Colonic mucosa (tissue), 4 donors: ENCODE results near the gene PMF1. TPM values are rescaled to one million over a fixed set of nuclear protein-coding genes. Genes with fewer than 3 reads are reported as not detected.

Experiments
- DNase-seq: peaks from one replicate; pipeline ENCODE4 v3.0.0-alpha.2; 2020
- H3K27ac ChIP-seq: fragments of 200-600 bp; one replicate; pipeline ENCODE4 v1.8.0; 2021
- H3K27me3 ChIP-seq: fragments of 200-600 bp; one replicate; pipeline ENCODE4 v1.8.0; 2021
- H3K36me3 ChIP-seq: fragments of 200-600 bp; one replicate; pipeline ENCODE4 v1.8.0; 2021
- H3K4me1 ChIP-seq: fragments of 200-600 bp; one replicate; pipeline ENCODE4 v1.8.0; 2021; ENCODE audit warnings: mild to moderate bottlenecking
- H3K4me3 ChIP-seq: fragments of 200-600 bp; one replicate; pipeline ENCODE4 v1.8.0; 2021
- H3K9ac ChIP-seq, 2 donors: one replicate each; pipeline ENCODE4 v1.7.0; 2013; ENCODE audit warnings: control low read depth in 2 of 2, low read depth in 2 of 2, low read length in 2 of 2
- H3K9me3 ChIP-seq: fragments of 200-600 bp; one replicate; pipeline ENCODE4 v1.8.0; 2021
- CTCF ChIP-seq: fragments of 200-600 bp; IDR thresholded peaks from one replicate; pipeline ENCODE4 v1.8.0; 2022; ENCODE audit warnings: antibody characterized with exemption, mild to moderate bottlenecking
- intact Hi-C: fragments of 100-400 bp; cut with DNase I; formaldehyde crosslinking; loops from one replicate; pipeline ENCODE4 v1.14.1; 2022
- total RNA-seq, 2 donors: library from RNA; stranded (reverse); fragmentation: NEBNext Ultra II Directional in 1 of 2; extraction: Animal tissue kit (Norgen Biotek cat#: 25700) in 1 of 2; gene quantifications; one replicate each; pipeline ENCODE4 v1.2.1, GENCODE V29; 2021
- donor health status: healthy.
- donor health status: DM: no; HTN: no; CAD: no.
- donor health status: DM: no; HTN: no; CAD: no.

Gene PMF1
- total RNA-seq, 2 donors from 2014 or later: 44.4 to 49.4 TPM

- intact Hi-C loops: no loop called here
- Histone ChIP-seq H3K9me3 (no peaks in the 10 kb centered on the region), H3K4me1 (no peaks in the 10 kb centered on the region), H3K4me3 (no peak overlapping the region), H3K27me3 (no peaks in the 10 kb centered on the region), H3K36me3 (peaks cover 5% of the 10 kb centered on the region), H3K27ac (no peak overlapping the region), H3K9ac (no peak overlapping the region)
- no peak for TF ChIP-seq CTCF
- no peak for DNase-seq
These were observed 16.4 kb upstream of the PMF1 start for GRCh38 chr1:156196445-156196844.

- intact Hi-C loops: no loop called here
- no peak for TF ChIP-seq CTCF
- DNase-seq: no peak
- no peak overlapping the region for H3K9ac ChIP-seq
- no peaks in the 10 kb centered on the region for H3K9me3 ChIP-seq
- H3K27me3 ChIP-seq: no peaks in the 10 kb centered on the region
- H3K4me3 ChIP-seq: no peak overlapping the region
- no peaks in the 10 kb centered on the region for H3K4me1 ChIP-seq
- H3K36me3 ChIP-seq: peaks cover 5% of the 10 kb centered on the region
- H3K27ac ChIP-seq: no peak overlapping the region
These were observed 13.9 kb upstream of the PMF1 start for GRCh38 chr1:156198831-156199349.

GRCh38 chr1:156200044-156200443 is 12.8 kb upstream of the PMF1 start:
- Histone ChIP-seq H3K27ac (no peak overlapping the region), H3K4me3 (no peak overlapping the region), H3K36me3 (peaks cover 5% of the 10 kb centered on the region), H3K9me3 (no peaks in the 10 kb centered on the region), H3K4me1 (no peaks in the 10 kb centered on the region), H3K9ac (no peak overlapping the region), H3K27me3 (no peaks in the 10 kb centered on the region)
- no peak for TF ChIP-seq CTCF
- DNase-seq: no peak
- intact Hi-C loops: no loop called here

GRCh38 chr1:156203331-156203730 is 9.5 kb upstream of the PMF1 start:
- Histone ChIP-seq H3K36me3 (peaks cover 3% of the 10 kb centered on the region), H3K9ac (no peak overlapping the region), H3K9me3 (no peaks in the 10 kb centered on the region), H3K4me3 (no peak overlapping the region), H3K4me1 (no peaks in the 10 kb centered on the region), H3K27ac (no peak overlapping the region), H3K27me3 (no peaks in the 10 kb centered on the region)
- intact Hi-C loops: no loop called here
- DNase-seq: no peak
- TF ChIP-seq CTCF: no peak

- no peak for TF ChIP-seq CTCF
- Histone ChIP-seq H3K4me1 (no peaks in the 10 kb centered on the region), H3K36me3 (peaks cover 3% of the 10 kb centered on the region), H3K27me3 (no peaks in the 10 kb centered on the region), H3K9me3 (no peaks in the 10 kb centered on the region), H3K4me3 (no peak overlapping the region), H3K9ac (no peak overlapping the region), H3K27ac (no peak overlapping the region)
- intact Hi-C loops: no loop called here
- no peak for DNase-seq
These were observed 8.1 kb upstream of the PMF1 start for GRCh38 chr1:156204686-156205085.

- Histone ChIP-seq H3K4me1 (peaks cover 4% of the 10 kb centered on the region), H3K27ac (no peak overlapping the region), H3K36me3 (no peaks in the 10 kb centered on the region), H3K4me3 (no peak overlapping the region), H3K9me3 (no peaks in the 10 kb centered on the region), H3K9ac (no peak overlapping the region), H3K27me3 (no peaks in the 10 kb centered on the region)
- no peak for DNase-seq
- TF ChIP-seq CTCF: no peak
- intact Hi-C loops: no loop called here
These were observed 1.6 kb upstream of the PMF1 start for GRCh38 chr1:156211243-156211642.
